GM12872 (cell line): Measurements from ENCODE around the gene AGMO.

Source experiments
- TF ChIP-seq, protein P1 (sequence below): IDR thresholded peaks from 3 replicates; pipeline ENCODE4 v1.5.1; 2011; ENCODE audit warnings: low read depth, mild to moderate bottlenecking, low read length, moderate library complexity; ENCODE audit not compliant: insufficient read depth

AGMO gene

DNA sequence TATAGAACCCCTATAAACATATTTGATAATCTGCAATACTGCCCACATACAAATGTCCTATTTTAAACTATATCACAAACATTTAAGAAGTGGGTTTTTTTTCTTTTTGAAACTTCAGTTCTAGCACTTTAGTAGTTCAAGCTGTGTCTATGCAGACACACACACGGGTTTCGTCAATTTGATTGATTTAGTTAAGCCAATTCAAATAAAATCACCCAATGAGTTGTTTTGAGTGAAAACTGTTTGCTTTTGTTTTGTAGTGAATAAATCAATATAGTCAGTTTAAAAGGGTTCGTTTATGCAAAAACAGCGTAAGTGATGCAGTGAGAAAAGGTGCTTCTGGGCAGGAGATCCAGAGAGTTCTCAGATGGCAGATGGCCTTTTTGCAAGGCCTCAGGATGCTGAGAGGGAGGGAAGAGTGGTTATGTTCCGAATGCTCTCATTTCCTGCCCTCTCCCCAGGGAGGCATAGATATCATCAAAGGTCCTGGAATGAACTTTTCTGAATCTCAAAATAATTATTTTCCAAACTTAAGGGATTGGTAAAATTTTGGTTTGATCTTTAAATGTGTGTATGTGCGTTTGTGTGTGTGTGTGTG is 102.7 kb downstream of the AGMO start:
- TF ChIP-seq, protein P1, sequence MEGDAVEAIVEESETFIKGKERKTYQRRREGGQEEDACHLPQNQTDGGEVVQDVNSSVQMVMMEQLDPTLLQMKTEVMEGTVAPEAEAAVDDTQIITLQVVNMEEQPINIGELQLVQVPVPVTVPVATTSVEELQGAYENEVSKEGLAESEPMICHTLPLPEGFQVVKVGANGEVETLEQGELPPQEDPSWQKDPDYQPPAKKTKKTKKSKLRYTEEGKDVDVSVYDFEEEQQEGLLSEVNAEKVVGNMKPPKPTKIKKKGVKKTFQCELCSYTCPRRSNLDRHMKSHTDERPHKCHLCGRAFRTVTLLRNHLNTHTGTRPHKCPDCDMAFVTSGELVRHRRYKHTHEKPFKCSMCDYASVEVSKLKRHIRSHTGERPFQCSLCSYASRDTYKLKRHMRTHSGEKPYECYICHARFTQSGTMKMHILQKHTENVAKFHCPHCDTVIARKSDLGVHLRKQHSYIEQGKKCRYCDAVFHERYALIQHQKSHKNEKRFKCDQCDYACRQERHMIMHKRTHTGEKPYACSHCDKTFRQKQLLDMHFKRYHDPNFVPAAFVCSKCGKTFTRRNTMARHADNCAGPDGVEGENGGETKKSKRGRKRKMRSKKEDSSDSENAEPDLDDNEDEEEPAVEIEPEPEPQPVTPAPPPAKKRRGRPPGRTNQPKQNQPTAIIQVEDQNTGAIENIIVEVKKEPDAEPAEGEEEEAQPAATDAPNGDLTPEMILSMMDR = no peak

DNA sequence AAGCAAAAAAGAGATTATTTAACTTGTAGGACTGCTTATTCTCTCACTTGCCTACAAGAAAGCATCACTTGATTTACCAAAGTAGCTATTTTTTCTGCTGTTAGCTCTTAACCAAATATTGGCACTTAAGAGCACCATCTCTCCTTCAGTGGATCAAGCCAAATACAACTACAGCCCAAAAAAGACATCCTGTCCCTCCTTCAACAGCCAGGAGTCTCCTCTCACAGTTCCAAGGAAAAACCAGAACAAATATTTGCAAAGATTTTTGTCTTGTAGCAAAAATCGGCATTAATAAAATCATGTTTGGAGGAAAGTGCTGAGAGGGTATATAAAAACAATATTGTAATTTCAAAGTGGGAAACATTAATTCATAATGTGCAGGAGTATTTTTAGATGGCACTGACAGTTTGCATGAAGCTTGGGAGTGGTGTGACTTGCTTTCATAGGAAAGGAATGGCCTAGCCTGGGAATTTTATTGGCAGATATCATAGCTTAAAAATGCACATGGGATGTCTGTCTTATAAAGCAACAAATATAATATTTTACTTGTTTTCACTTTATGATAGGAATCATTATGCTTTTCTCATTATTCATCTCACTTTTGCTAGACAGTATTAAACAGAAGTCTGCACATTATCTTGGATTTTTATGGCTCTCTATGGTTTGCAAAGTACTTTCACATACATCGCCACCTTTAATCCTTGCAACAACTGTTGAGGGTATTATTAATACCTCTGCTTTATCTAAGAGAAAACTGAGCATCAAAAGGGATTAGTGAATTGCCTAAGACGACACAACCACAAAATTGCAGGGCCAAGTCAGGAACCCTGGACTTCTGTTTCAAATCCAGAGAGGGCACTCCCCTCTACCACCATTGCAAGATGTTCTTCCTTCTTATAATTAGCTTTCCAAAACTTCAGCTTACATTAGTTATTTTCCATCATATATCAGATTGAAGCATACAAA is 103.5 kb downstream of the AGMO start:
- TF ChIP-seq, protein P1 = no peak

DNA sequence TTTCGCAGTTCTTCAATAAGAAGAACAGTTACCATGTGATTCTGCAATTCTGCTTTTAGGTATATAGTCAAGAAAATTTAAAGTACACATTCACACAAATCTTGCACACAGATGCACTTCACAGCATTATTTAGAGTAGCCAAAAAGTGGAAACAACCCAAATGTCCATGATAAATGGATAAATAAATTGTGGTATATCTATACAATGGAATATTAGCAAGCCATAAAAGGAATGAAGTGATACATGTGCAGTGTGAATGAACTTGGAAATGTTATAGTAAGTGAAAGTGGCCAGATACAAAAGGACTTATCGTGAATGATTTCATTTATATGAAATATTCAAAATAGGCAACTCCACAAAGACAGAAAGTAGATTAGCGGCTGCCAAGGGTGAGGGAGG is 109.1 kb downstream of the AGMO start:
- TF ChIP-seq, protein P1 = no peak

DNA sequence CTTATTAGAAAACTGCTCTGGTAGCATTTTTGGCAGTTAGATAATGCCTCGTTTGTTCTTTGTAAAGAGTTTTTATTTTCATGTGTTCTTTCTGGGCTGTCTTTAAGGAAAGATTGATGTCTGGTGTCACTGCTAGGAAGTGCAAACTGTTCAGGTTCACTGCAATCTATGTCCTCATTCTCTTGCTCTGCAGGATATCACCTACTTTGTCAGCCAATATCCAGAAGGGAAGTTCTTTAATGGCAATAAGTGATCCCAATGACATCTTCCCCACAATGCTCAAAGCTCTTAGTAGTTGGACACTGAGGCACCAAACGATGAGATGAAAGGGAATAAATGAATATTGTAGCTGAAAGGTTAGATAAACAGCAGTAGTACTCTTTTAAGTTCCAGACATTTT is 115.1 kb downstream of the AGMO start:
- TF ChIP-seq, protein P1 = no peak

DNA sequence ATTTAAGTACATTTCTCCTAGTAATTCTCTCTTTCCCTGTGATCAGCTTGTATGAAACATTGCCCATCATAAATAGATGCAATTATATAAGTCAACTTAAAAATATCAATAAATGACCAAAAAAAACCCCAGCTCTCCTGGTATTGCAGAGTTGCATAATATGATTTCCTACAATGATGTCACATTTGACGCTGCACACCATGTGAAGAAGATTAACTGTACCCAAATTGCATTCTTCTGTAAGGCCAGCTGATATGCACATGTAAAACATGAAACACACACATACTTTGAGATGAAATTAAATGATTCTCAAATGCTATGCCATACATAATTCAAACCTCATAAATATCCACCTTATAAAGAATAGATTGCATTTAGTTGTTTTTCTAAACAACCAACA is 115.5 kb downstream of the AGMO start:
- TF ChIP-seq, protein P1 = no peak

DNA sequence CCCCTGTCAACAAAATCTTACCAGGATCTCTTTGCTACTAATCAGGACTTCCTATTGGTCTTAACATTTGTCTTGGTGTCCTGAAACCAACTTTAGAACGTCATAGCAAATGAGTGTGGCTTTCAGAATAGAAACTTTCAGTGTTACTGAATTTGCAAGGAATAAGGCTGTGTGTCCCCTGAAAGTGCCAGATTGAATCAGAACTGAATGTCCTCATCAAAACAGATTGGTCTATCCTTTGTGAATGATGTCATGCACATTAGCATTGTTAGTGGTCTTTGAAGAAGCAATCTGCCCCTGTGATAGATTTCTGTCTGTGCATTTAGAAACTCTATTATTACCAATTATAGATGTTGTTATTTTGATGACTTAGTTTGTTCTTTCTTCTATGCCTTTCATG is 119.9 kb downstream of the AGMO start:
- TF ChIP-seq, protein P1 = no peak

DNA sequence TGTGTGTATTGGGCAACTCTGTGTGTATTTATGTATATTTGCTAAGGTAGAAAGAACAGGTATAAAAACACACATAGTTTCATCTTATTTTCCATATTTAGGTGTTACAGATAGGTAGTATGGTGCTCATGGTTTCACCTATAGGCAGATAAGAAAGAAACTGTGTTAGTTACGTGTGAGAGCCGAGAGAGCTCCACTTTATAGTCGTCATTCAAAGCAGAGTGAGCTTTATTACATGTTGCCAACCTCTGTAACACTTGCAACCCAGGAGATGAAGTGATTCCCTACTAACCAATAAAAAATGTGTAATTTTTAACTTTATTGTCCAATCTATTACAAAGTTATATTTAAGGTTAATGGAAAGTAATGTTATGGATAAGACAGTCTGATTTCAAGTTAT is 121.3 kb downstream of the AGMO start:
- TF ChIP-seq, protein P1 = no peak
